Rectal smooth muscle tissue (tissue), 1 donor: ENCODE results near the gene EMC6.
A peak's percentile ranks its signal among the peaks of the same experiment; 100 is the strongest.
"Not testable (repeated sequence)": the region's sequence is repeated elsewhere in the genome, so short reads cannot be mapped to it uniquely, and the experiment has no call there.

Source experiments
- H3K27ac ChIP-seq: one replicate; pipeline ENCODE4 v1.7.0; 2013; ENCODE audit warnings: low read depth, low read length, inconsistent platforms
- H3K27me3 ChIP-seq: one replicate; pipeline ENCODE4 v1.7.0; 2013; ENCODE audit warnings: low read length; ENCODE audit not compliant: control insufficient read depth, insufficient read depth
- H3K36me3 ChIP-seq: one replicate; pipeline ENCODE4 v1.7.0; 2013; ENCODE audit warnings: low read length; ENCODE audit not compliant: control insufficient read depth, insufficient read depth
- H3K4me1 ChIP-seq: one replicate; pipeline ENCODE4 v1.7.0; 2013; ENCODE audit warnings: low read length; ENCODE audit not compliant: control insufficient read depth, insufficient read depth
- H3K4me3 ChIP-seq: one replicate; pipeline ENCODE4 v1.7.0; 2013; ENCODE audit warnings: low read length
- H3K9ac ChIP-seq: one replicate; pipeline ENCODE4 v1.7.0; 2013; ENCODE audit warnings: low read length

Gene EMC6

DNA sequence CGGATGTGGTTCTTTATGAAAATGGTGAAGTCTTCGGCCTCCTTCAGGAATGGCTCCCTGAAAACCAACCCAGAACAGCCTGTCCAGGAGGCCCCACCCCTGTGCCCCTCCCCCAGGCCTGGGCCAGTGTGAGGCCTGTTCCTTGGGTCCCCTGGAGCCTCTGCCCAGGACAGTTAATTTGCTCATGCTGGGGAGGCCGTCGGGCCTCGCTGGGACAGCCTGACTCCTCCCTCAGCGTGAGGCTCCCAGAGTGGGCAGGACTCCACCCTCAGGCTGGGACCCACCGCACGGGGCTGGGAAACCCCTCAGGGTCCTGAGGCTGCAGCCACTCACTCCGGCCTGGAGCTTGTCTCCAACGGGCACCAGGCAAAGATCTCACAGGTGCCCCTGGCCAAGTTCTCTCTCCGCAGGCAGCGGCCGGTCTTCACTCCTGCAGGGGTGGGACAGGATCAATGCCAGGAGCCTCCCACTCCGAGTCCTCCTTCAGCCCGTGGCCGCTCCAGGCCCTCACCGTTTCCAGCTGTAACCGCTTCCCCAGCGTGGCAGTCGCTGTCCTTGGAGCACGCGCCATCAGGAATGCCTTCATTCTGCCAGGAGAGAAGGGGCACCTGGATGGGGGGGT is 21.6 kb downstream of the EMC6 start:
- H3K27ac ChIP-seq = no peak overlapping the region
- no peaks in the 10 kb centered on the region for H3K4me1 ChIP-seq
- H3K4me3 ChIP-seq = no peak overlapping the region
- no peak overlapping the region for H3K9ac ChIP-seq
- H3K27me3 ChIP-seq = peaks cover 8% of the 10 kb centered on the region
- no peaks in the 10 kb centered on the region for H3K36me3 ChIP-seq

DNA sequence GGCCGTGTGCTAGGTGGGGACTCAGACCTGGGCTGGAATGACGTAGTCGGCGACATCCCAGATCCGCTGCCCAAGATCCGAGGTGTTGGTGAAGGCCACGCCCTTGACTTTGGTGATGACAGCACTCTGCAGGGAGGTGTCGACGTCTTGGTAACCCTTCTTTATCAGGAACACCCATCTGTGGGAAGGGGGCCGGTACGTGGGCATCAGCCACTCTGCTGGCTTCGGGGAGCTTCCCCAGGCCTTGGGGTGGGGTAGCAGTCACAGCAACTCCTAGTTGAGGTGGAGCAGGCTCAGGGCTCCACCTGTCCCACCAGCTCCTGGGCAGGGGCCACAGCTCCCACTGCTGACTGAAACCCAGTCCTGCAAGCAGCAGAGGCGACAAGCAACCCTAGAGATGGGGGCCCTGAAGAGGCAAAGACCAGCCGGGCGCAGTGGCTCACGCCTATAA is 23.0 kb downstream of the EMC6 start:
- Histone ChIP-seq H3K9ac (no peak overlapping the region), H3K27me3 (peaks cover 10% of the 10 kb centered on the region), H3K36me3 (no peaks in the 10 kb centered on the region), H3K4me3 (no peak overlapping the region), H3K4me1 (no peaks in the 10 kb centered on the region), H3K27ac (no peak overlapping the region)

DNA sequence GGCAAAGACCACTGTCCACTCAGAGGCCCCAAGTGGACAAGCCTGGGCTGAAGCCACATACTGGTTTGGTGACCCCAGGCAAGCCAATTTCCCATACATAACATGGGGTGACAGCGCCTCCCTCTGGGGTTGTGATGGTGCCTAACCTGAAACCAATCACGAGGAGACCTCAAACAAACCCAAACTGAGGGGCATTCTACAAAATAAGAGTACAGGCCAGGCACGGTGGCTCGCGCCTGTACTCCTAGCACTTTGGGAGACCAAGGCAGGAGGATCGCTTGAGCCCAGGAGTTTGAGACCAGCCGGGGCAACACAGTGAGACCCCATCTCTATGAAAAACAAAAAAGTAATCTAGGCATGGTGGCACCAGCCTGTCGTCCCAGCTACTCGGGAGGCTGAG is 23.7 kb downstream of the EMC6 start:
- Histone ChIP-seq H3K27me3 (peaks cover 10% of the 10 kb centered on the region), H3K36me3 (no peaks in the 10 kb centered on the region), H3K9ac (no peak overlapping the region), H3K4me3 (no peak overlapping the region), H3K27ac (no peak overlapping the region), H3K4me1 (no peaks in the 10 kb centered on the region)

DNA sequence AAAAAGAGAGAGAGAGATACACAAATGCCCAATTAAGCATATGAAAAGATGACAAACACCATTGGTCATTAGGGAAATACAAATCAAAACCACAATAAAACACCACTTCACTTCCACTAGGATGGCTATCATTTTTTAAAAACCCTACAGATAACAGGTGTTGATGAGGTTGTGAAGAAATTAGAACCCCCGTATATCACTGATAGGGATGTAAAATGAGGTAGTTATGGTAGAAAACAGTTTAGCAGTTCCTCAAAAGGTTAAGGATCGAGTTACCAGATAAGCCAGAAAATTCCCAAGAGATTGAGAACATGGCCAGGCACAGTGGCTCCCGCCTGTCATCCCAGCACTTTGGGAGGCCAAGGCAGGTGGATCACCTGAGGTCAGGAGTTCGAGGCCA is 24.5 kb downstream of the EMC6 start:
- Histone ChIP-seq H3K4me1 (no peaks in the 10 kb centered on the region), H3K9ac (no peak overlapping the region), H3K36me3 (no peaks in the 10 kb centered on the region), H3K27ac (no peak overlapping the region), H3K4me3 (no peak overlapping the region), H3K27me3 (peaks cover 10% of the 10 kb centered on the region)

DNA sequence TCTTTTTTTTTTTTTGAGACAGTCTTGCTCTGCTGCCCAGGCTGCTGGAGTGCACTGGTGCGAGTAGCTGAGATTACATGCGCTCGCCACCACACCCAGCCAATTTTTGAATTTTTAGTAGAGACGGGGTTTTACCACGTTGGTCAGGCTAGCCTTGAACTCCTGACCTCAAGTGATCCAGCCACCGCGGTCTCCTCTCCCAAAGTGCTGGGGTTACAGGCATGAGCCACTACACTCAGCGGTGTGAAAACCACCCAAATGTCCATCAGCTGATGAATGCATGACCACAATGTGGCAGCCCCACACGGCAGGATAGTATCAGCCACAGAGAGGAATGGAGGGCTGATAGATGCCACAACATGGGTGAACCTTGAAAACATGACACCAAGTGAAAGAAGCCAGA is 25.2 kb downstream of the EMC6 start:
- Histone ChIP-seq H3K4me1 (no peaks in the 10 kb centered on the region), H3K9ac (no peak overlapping the region), H3K27me3 (peaks cover 10% of the 10 kb centered on the region), H3K36me3 (no peaks in the 10 kb centered on the region), H3K4me3 (no peak overlapping the region), H3K27ac (no peak overlapping the region)

DNA sequence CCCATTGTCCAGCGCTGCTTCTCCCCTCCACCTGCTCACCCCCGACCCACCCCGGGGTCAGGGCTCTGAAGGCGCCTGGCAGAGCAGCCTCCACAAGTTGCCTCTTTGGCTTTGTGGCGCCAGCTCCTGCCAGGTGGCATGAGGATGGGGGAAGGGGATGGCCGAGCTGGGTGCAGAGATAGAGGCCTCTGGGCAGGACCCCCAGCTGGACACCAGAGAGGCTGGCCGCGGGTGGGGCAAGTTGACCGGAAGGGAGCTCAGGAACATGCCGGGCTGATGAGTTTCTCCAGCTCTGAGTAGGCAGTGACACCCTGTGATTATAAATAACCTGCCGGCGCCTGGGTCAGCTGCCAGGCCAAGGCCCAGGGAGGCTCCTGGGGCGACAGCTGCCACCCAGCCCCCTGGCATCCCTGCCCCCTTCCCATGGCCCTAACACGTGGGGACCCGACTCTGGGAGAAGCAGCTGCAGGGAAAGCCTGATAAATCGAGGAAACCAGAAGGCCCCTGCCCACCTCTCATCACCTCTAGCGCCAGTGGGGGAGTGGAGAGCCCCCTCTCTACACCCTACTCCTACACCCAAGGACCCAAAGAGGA is 26.6 kb downstream of the EMC6 start:
- Histone ChIP-seq H3K4me3 (peak overlapping the region; percentile 70), H3K27ac (no peak overlapping the region), H3K27me3 (peaks cover 7% of the 10 kb centered on the region), H3K9ac (no peak overlapping the region), H3K36me3 (no peaks in the 10 kb centered on the region), H3K4me1 (no peaks in the 10 kb centered on the region)

DNA sequence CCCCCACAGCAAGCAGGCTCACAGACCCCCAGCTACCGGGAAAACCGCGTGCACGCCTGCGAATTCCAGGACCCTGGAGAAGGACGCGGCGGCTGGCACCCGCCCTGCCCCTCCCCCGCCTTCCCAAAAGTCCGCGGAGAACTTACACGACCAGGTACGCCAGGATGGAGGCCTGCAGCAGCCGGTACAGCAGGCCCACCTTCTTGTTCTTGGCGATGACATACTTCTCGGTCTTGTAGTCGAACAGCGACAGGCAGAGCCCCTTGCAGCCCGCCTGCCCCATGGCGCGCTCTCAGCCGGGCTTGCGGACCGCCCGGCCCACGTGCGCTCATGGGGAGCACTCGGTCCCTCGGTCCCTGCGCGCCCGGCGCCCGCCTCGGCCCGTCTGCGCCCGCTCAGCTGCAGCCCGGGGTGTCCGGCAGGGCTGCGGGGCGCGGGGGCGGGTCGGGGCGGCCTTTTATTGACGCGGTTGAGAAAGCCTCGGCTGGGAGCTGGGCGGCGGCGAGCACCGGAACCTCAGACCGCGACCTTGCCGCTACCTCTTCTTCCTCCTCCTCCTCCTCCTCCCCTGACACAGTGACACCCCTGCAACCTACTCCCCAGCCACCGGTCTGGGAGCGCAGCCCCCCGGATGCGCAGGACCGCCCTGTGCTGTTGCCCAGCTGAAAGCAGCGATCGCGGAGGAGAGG is 27.3 kb downstream of the EMC6 start, which contains the start of gene P2RX5:
P2RX5 (minus strand) TSS at position 433 of the 689 bp plus-strand sequence; CDS start at position 283, 150 bp downstream.
- Histone ChIP-seq H3K36me3 (no peaks in the 10 kb centered on the region), H3K27ac (no peak within 1 kb of the TSS), H3K9ac (no peak within 1 kb of the TSS), H3K27me3 (peaks cover 7% of the 10 kb centered on the region), H3K4me3 (peak within 1 kb of the TSS; percentile 70), H3K4me1 (no peaks in the 10 kb centered on the region)

DNA sequence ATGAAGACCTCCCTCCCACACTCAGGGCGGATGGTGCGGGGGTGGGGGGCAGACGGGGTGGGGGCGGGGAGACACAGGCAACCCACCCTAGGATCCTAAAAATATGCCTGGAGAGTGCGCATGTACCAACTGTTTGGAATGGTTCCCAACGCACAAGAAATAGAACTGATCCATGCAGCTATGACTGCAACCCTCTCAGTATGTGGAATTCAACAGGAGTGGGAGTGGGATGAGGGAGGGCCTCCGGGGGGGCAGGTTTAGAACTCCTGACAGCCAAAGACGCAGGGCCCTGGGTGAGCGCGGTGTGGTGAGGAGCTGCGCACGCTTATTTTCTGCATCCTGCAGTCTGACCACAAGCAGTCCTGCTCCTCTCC is 28.5 kb downstream of the EMC6 start:
- H3K4me3 ChIP-seq = no peak overlapping the region
- H3K27ac ChIP-seq = no peak overlapping the region
- H3K36me3 ChIP-seq = no peaks in the 10 kb centered on the region
- no peak overlapping the region for H3K9ac ChIP-seq
- H3K27me3 ChIP-seq = peaks cover 7% of the 10 kb centered on the region
- H3K4me1 ChIP-seq = no peaks in the 10 kb centered on the region

DNA sequence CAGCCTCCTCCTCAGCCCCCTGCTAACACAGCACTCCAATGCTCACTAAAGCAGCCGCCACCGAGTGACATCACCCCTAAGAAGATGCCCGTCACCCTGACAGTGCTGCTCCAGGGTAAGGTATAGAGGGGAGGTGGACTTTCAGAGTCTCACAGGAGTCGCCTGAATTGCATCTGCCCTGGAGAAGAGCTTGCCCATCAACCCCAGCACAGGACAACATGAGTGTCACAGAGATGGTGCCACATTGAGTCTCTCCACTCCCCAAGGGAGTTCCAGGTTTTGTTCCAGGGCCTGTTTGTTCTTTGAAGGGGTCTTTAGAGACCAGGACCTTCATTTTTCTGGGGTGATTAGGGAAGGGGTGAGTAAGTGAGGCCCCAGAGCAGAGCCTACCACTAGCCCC is 29.5 kb downstream of the EMC6 start:
- Histone ChIP-seq H3K4me1 (no peaks in the 10 kb centered on the region), H3K27me3 (peaks cover 7% of the 10 kb centered on the region), H3K4me3 (no peak overlapping the region), H3K36me3 (no peaks in the 10 kb centered on the region), H3K27ac (no peak overlapping the region), H3K9ac (no peak overlapping the region)

DNA sequence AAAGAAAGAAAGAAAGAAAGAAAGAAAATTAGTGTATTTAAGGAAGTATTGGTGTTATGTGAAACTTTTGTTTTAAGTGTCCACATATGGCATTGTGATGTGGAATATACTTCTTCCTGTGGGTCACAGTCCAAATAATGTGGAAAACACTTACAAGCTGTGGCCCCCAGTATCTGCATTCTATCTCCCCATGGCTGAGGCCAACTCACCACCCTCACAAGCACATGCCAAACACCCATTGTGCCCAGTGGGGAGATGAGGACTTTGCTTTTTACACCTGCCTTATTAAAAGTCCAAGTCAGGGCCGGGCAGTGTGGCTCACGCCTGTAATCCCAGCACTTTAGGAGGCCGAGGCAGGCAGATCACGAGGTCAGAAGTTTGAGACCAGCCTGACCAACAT is 31.3 kb downstream of the EMC6 start:
- Histone ChIP-seq H3K9ac (no peak overlapping the region), H3K4me1 (no peaks in the 10 kb centered on the region), H3K4me3 (no peak overlapping the region), H3K27me3 (peaks cover 5% of the 10 kb centered on the region), H3K36me3 (no peaks in the 10 kb centered on the region), H3K27ac (no peak overlapping the region)

DNA sequence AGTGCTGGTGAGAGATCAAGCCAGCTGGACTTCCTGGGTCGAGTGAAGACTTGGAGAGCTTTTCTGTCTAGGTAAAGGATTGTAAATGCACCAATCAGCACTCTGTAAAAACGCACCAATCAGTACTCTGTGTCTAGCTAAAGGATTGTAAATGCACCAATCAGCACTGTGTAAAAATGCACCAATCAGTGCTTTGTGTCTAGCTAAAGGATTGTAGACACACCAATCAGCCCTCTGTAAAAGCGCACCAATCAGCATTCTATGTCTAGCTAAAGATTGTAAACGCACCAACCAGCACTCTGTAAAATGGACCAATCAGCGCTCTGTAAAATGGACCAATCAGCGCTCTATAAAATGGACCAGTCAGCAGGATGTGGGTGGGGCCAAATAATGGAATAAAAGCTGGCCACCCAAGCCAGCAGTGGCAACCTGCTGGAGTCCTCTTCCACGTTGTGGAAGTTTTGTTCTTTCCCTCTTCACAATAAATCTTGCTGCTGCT is 33.5 kb downstream of the EMC6 start:
- H3K27me3 ChIP-seq, H3K4me1 ChIP-seq, H3K27ac ChIP-seq, H3K4me3 ChIP-seq, H3K36me3 ChIP-seq, H3K9ac ChIP-seq: not testable (repeated sequence)

DNA sequence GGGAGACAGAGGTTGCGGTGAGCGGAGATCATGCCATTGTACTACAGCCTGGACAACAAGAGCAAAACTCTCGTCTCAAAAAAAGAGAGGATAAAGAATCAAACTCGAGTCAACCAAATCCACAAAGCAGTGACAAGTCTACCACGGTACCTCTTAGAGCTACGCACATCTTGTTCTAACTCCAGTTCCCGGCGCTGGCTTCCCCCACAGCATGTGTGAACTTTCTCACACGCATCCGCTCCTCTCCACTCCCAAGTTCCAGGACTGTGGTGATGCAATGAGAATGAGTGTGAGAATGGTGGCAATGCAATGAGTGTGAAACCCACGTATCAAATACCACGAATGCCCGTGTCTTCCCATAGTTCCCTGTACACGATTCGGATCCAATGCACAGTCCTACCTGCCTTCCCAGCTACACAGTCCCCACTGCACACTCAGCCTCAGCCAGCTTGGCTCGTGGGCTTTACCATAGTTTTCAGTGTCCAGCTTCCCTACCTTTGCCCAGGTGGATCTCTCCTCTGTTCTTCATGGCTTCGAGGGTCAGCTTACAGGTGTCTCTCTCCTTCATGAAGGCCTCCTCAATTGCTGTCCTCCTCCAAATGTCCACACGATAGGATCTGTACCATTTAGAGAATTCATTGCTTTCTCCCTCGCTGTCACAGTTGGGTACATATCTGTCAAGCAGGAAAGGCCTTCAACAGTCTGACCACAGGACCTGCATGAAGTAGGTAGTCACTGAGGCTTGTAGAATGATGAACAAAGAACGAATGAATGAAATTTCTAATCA is 36.5 kb downstream of the EMC6 start:
- no peaks in the 10 kb centered on the region for H3K27me3 ChIP-seq
- H3K9ac ChIP-seq = no peak overlapping the region
- no peak overlapping the region for H3K4me3 ChIP-seq
- no peaks in the 10 kb centered on the region for H3K36me3 ChIP-seq
- no peak overlapping the region for H3K27ac ChIP-seq
- H3K4me1 ChIP-seq = no peaks in the 10 kb centered on the region
